ENCODE data around the gene UNC5B.

The UNC5B gene

GRCh38 chr10:71212318-71213126, at the start of gene UNC5B:
UNC5B (plus strand) TSS chr10:71212570; CDS start chr10:71212986, 416 bp downstream.
- in situ Hi-C loops (cut with HindIII; ENCODE audit: low sequenced_read_pairs), result no loop called here

GRCh38 chr10:71173466-71173865, 38.9 kb upstream of the UNC5B start:
- in situ Hi-C loops (cut with HindIII; ENCODE audit: low sequenced_read_pairs), result no loop called here

GRCh38 chr10:71176661-71177060, 35.7 kb upstream of the UNC5B start:
- in situ Hi-C loops (cut with HindIII; ENCODE audit: low sequenced_read_pairs), result no loop called here

GRCh38 chr10:71177651-71178199, 34.6 kb upstream of the UNC5B start:
- in situ Hi-C loops (cut with HindIII; ENCODE audit: low sequenced_read_pairs), result no loop called here

- in situ Hi-C loops (cut with HindIII; ENCODE audit: low sequenced_read_pairs), result no loop called here
Measured at GRCh38 chr10:71178880-71179279, 33.5 kb upstream of the UNC5B start.

- in situ Hi-C loops (cut with HindIII; ENCODE audit: low sequenced_read_pairs), result no loop called here
Measured at GRCh38 chr10:71179382-71179781, 33.0 kb upstream of the UNC5B start.

- in situ Hi-C loops (cut with HindIII; ENCODE audit: low sequenced_read_pairs), result no loop called here
Measured at GRCh38 chr10:71184421-71184820, 27.9 kb upstream of the UNC5B start.

GRCh38 chr10:71185209-71185608, 27.2 kb upstream of the UNC5B start:
- in situ Hi-C loops (cut with HindIII; ENCODE audit: low sequenced_read_pairs), result no loop called here

GRCh38 chr10:71187197-71187596, 25.2 kb upstream of the UNC5B start:
- in situ Hi-C loops (cut with HindIII; ENCODE audit: low sequenced_read_pairs), result no loop called here

- in situ Hi-C loops (cut with HindIII; ENCODE audit: low sequenced_read_pairs), result no loop called here
Measured at GRCh38 chr10:71187600-71187999, 24.8 kb upstream of the UNC5B start.

GRCh38 chr10:71188201-71188600, 24.2 kb upstream of the UNC5B start:
- in situ Hi-C loops (cut with HindIII; ENCODE audit: low sequenced_read_pairs), result no loop called here

GRCh38 chr10:71191019-71191418, 21.4 kb upstream of the UNC5B start:
- in situ Hi-C loops (cut with HindIII; ENCODE audit: low sequenced_read_pairs), result no loop called here

- in situ Hi-C loops (cut with HindIII; ENCODE audit: low sequenced_read_pairs), result no loop called here
Measured at GRCh38 chr10:71191551-71192076, 20.8 kb upstream of the UNC5B start.

GRCh38 chr10:71193516-71193915, 18.9 kb upstream of the UNC5B start:
- in situ Hi-C loops (cut with HindIII; ENCODE audit: low sequenced_read_pairs), result no loop called here

- in situ Hi-C loops (cut with HindIII; ENCODE audit: low sequenced_read_pairs), result no loop called here
Measured at GRCh38 chr10:71197955-71198354, 14.4 kb upstream of the UNC5B start.

- in situ Hi-C loops (cut with HindIII; ENCODE audit: low sequenced_read_pairs), result no loop called here
Measured at GRCh38 chr10:71201849-71202248, 10.5 kb upstream of the UNC5B start.

- in situ Hi-C loops (cut with HindIII; ENCODE audit: low sequenced_read_pairs), result no loop called here
Measured at GRCh38 chr10:71202314-71202713, 10.1 kb upstream of the UNC5B start.

- in situ Hi-C loops (cut with HindIII; ENCODE audit: low sequenced_read_pairs), result no loop called here
Measured at GRCh38 chr10:71203124-71203523, 9.2 kb upstream of the UNC5B start.

- in situ Hi-C loops (cut with HindIII; ENCODE audit: low sequenced_read_pairs), result no loop called here
Measured at GRCh38 chr10:71203716-71204115, 8.7 kb upstream of the UNC5B start.

GRCh38 chr10:71204746-71205145, 7.6 kb upstream of the UNC5B start:
- in situ Hi-C loops (cut with HindIII; ENCODE audit: low sequenced_read_pairs), result no loop called here

GRCh38 chr10:71205468-71205867, 6.9 kb upstream of the UNC5B start:
- in situ Hi-C loops (cut with HindIII; ENCODE audit: low sequenced_read_pairs), result no loop called here

- in situ Hi-C loops (cut with HindIII; ENCODE audit: low sequenced_read_pairs), result no loop called here
Measured at GRCh38 chr10:71206911-71207310, 5.5 kb upstream of the UNC5B start.

All from endothelial cell of hepatic sinusoid (primary cell).